Measurements from ENCODE around the gene OTUB2. TPM values are rescaled to one million over a fixed set of nuclear protein-coding genes. Genes with fewer than 3 reads are reported as not detected.

Gene OTUB2
- total RNA-seq, 4 donors from 2014 or later = 0.42 to 0.63 (median 0.52) TPM; not detected in 1

- Histone ChIP-seq H3K27ac (replicated peaks in 1 of 4) (no peak overlapping the region), H3K36me3 (no peaks in the 10 kb centered on the region), H3K4me3 (no peak overlapping the region), H3K27me3 (no peaks in the 10 kb centered on the region), H3K4me1 (peaks cover 4 to 18% (median 14%) of the 10 kb centered on the region in 4 donors), H3K9me3 (no peaks in the 10 kb centered on the region)
- intact Hi-C loops (cut with DNase I) = loop anchor here (10.0 kb wide), 1 partner anchor 370 kb away; no protein-coding TSS in a partner anchor
- TF ChIP-seq CTCF (IDR thresholded peaks at IDR 0.05) (no peak), POLR2A (IDR thresholded peaks at IDR 0.05; ENCODE audit: low read depth) (no peak), POLR2AphosphoS5 (IDR thresholded peaks at IDR 0.05) (no peak), EP300 (IDR thresholded peaks at IDR 0.05) (no peak)
- WGBS = 96% methylated on average over 1 of the region's 2 CpGs
- DNase-seq (ENCODE audit: extremely low spot score) = no peak
Observed at GRCh38 chr14:94024549-94024948, 1.6 kb upstream of the OTUB2 start.

- Histone ChIP-seq H3K4me1 (peaks cover 4 to 18% (median 14%) of the 10 kb centered on the region in 4 donors), H3K27me3 (no peaks in the 10 kb centered on the region), H3K36me3 (no peaks in the 10 kb centered on the region), H3K9me3 (no peaks in the 10 kb centered on the region), H3K27ac (replicated peaks in 1 of 4) (no peak overlapping the region), H3K4me3 (peak overlapping the region; percentile 61 to 80 (median 74))
- WGBS = 48% methylated on average over 6 of the region's 6 CpGs
- TF ChIP-seq POLR2A (IDR thresholded peaks at IDR 0.05; ENCODE audit: low read depth) (no peak), POLR2AphosphoS5 (IDR thresholded peaks at IDR 0.05) (no peak)
- intact Hi-C loops (cut with DNase I) = loop anchor here (10.0 kb wide), 1 partner anchor 371 kb away; no protein-coding TSS in a partner anchor
- no peak for DNase-seq (ENCODE audit: extremely low spot score)
Observed at GRCh38 chr14:94025720-94026119, 420 bp upstream of the OTUB2 start.

- Histone ChIP-seq H3K4me3 (peak overlapping the region; percentile 61 to 80 (median 74)), H3K27ac (replicated peaks in 1 of 4) (no peak overlapping the region), H3K4me1 (peaks cover 4 to 18% (median 14%) of the 10 kb centered on the region in 4 donors), H3K36me3 (no peaks in the 10 kb centered on the region), H3K27me3 (no peaks in the 10 kb centered on the region), H3K9me3 (no peaks in the 10 kb centered on the region)
- WGBS = 17% methylated on average over 1 of the region's 17 CpGs
- intact Hi-C loops (cut with DNase I) = loop anchor here (10.0 kb wide), 1 partner anchor 372 kb away; no protein-coding TSS in a partner anchor
- no peak for DNase-seq (ENCODE audit: extremely low spot score)
- TF ChIP-seq POLR2A (IDR thresholded peaks at IDR 0.05; ENCODE audit: low read depth) (no peak), POLR2AphosphoS5 (IDR thresholded peaks at IDR 0.05) (no peak), EP300 (IDR thresholded peaks at IDR 0.05) (no peak), CTCF (IDR thresholded peaks at IDR 0.05) (no peak)
Observed at GRCh38 chr14:94026889-94027469, 839 bp downstream of the OTUB2 start.

GRCh38 chr14:94027566-94028449, 1.7 kb downstream of the OTUB2 start:
- no peak overlapping the region for H3K27ac ChIP-seq (replicated peaks in 1 of 4)
- H3K4me1 ChIP-seq = peaks cover 4 to 18% (median 14%) of the 10 kb centered on the region in 4 donors
- H3K36me3 ChIP-seq = no peaks in the 10 kb centered on the region
- intact Hi-C loops (cut with DNase I) = loop anchor here (10.0 kb wide), 1 partner anchor 373 kb away; no protein-coding TSS in a partner anchor
- DNase-seq (ENCODE audit: extremely low spot score) = no peak
- 78% methylated on average over 4 of the region's 14 CpGs for WGBS
- H3K4me3 ChIP-seq = no peak overlapping the region
- no peaks in the 10 kb centered on the region for H3K9me3 ChIP-seq
- TF ChIP-seq POLR2A (IDR thresholded peaks at IDR 0.05; ENCODE audit: low read depth) (no peak), POLR2AphosphoS5 (IDR thresholded peaks at IDR 0.05) (no peak), EP300 (IDR thresholded peaks at IDR 0.05) (no peak), CTCF (IDR thresholded peaks at IDR 0.05) (no peak)
- no peaks in the 10 kb centered on the region for H3K27me3 ChIP-seq

GRCh38 chr14:94028450-94028826, 2.3 kb downstream of the OTUB2 start:
- intact Hi-C loops (cut with DNase I) = loop anchor here (10.0 kb wide), 1 partner anchor 374 kb away; no protein-coding TSS in a partner anchor
- Histone ChIP-seq H3K27ac (replicated peaks in 1 of 4) (no peak overlapping the region), H3K27me3 (no peaks in the 10 kb centered on the region), H3K4me1 (peaks cover 4 to 18% (median 14%) of the 10 kb centered on the region in 4 donors), H3K4me3 (no peak overlapping the region), H3K36me3 (no peaks in the 10 kb centered on the region), H3K9me3 (no peaks in the 10 kb centered on the region)
- 61% methylated on average over 4 of the region's 4 CpGs for WGBS
- TF ChIP-seq CTCF (IDR thresholded peaks at IDR 0.05) (no peak), POLR2AphosphoS5 (IDR thresholded peaks at IDR 0.05) (no peak), EP300 (IDR thresholded peaks at IDR 0.05) (no peak)
- no peak for DNase-seq (ENCODE audit: extremely low spot score)
